ENCODE measurements around the gene KBTBD6.

DNA sequence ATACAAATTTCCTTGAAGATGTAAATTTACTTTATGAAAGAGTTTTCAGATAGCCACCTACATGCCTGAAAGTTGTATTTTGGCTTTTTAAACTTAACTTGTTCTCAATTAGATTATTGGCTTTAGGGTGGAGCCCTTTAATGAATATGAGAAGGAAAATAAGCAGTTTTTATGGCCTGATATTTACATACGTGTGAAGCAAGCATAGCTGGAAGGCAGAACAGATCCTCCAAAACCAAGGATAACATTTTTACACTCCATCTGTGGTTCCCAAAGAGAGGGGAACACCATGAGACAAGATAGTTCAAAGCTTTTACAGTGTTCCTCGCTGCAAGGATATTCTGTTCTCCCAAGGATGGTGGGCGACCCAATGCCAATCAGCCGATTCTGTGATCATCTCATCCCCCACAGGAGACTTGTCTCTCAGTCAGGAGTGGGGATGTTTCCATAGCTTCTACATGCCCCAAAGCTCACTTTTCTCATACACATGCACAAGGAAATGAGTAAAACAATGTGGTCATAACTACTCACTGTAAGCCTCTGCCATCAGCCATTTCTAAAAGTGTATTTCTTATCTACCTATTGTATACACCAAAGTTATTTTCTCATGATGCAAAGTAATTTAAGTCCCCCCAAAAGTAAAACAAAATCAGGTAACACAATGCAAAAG, 24.6 kb upstream of the KBTBD6 start:
- TF ChIP-seq CTCF (IDR thresholded peaks at IDR 0.05) (no peak), POLR2AphosphoS5 (IDR thresholded peaks at IDR 0.05) (no peak), POLR2A (IDR thresholded peaks at IDR 0.05) (no peak)
